H1 (cell line): ENCODE results near the gene P2RX7. TPM values are rescaled to one million over a fixed set of nuclear protein-coding genes. Genes with fewer than 3 reads are reported as not detected.

Experiments used
- CTCF ChIA-PET: fragments of 300-600 bp; sonication (Branson Sonifier 250); formaldehyde crosslinking; loops from one replicate; lab custom pipeline; 2021; ENCODE audit not compliant: partially characterized antibody; lab: Charles Lee
- POLR2A ChIA-PET: fragments of 300-600 bp; sonication (Branson Sonifier 250); formaldehyde crosslinking; loops from one replicate; lab custom pipeline; 2021; ENCODE audit warnings: inconsistent platforms; ENCODE audit not compliant: partially characterized antibody; lab: Charles Lee
- DNase-seq, 2 experiments: peaks; one replicate each; pipeline versions ENCODE4 v3.0.0 to v3.0.0-alpha.2; 2010 to 2022; ENCODE audit warnings: low spot score in 2 of 2, low read depth in 1 of 2, mixed read lengths in 1 of 2
- FAIRE-seq: peaks from 2 replicates; lab custom pipeline; 2011; peaks lifted over from hg19 to GRCh38; lab: Jason Lieb, UNC
- H2AFZ ChIP-seq: 2 replicates; pipeline ENCODE4 v1.8.1; 2012; ENCODE audit warnings: low read length, inconsistent platforms
- H2AK5ac ChIP-seq: 2 replicates; pipeline ENCODE4 v1.6.1; 2013; ENCODE audit warnings: low read depth, low read length
- H2BK120ac ChIP-seq: replicated peaks from 2 replicates; pipeline ENCODE3; 2013; ENCODE audit warnings: low read depth, low read length, inconsistent platforms
- H2BK12ac ChIP-seq: 2 replicates; pipeline ENCODE4 v1.6.1; 2013; ENCODE audit warnings: low read depth, low read length
- H2BK15ac ChIP-seq: 2 replicates; pipeline ENCODE4 v1.6.1; 2013; ENCODE audit warnings: low read length
- H2BK20ac ChIP-seq: 2 replicates; pipeline ENCODE4 v1.6.1; 2013; ENCODE audit warnings: low read length
- H2BK5ac ChIP-seq: 2 replicates; pipeline ENCODE4 v1.6.1; 2013; ENCODE audit warnings: low read depth, low read length
- H3K14ac ChIP-seq: 2 replicates; pipeline ENCODE4 v1.6.1; 2013; ENCODE audit warnings: inconsistent platforms; ENCODE audit not compliant: insufficient read length
- H3K18ac ChIP-seq: 2 replicates; pipeline ENCODE4 v1.6.1; 2013; ENCODE audit warnings: low read length; ENCODE audit errors: extremely low read depth
- H3K23ac ChIP-seq: 2 replicates; pipeline ENCODE4 v1.6.1; 2013; ENCODE audit warnings: inconsistent platforms; ENCODE audit not compliant: insufficient read length
- H3K23me2 ChIP-seq: 2 replicates; pipeline ENCODE4 v1.6.1; 2013; ENCODE audit warnings: low read depth, low read length
- H3K27ac ChIP-seq: 2 replicates; pipeline ENCODE4 v1.6.1; 2011; ENCODE audit warnings: low read depth, low read length, inconsistent platforms
- H3K27me3 ChIP-seq, 4 experiments: replicated peaks in 1 of 4; 1 replicate in 1 of 4; 2 replicates in 3 of 4; pipeline versions ENCODE4 v1.6.1 to v1.8.1; 2011 to 2013; ENCODE audit warnings: low read length in 3 of 4, mild to moderate bottlenecking in 3 of 4, inconsistent platforms in 2 of 4, mixed read lengths in 2 of 4, moderate library complexity in 1 of 4; ENCODE audit not compliant: control insufficient read depth in 3 of 4, insufficient read depth in 3 of 4; ENCODE audit errors: extremely low read depth in 1 of 4
- H3K36me3 ChIP-seq, 4 experiments: 2 replicates each; pipeline versions ENCODE4 v1.6.1 to v1.8.1; 2011 to 2013; ENCODE audit warnings: mild to moderate bottlenecking in 4 of 4, low read length in 3 of 4, moderate library complexity in 2 of 4, control low read depth in 1 of 4, inconsistent platforms in 1 of 4; ENCODE audit not compliant: insufficient read depth in 4 of 4, control insufficient read depth in 2 of 4
- H3K4ac ChIP-seq: replicated peaks from 2 replicates; pipeline ENCODE3; 2013; ENCODE audit warnings: low read length, low read depth, mixed read lengths, inconsistent platforms; ENCODE audit not compliant: insufficient read length
- H3K4me1 ChIP-seq, 4 experiments: replicated peaks in 1 of 4; 1 replicate in 1 of 4; 2 replicates in 3 of 4; pipeline versions ENCODE4 v1.6.1 to v1.8.1; 2011 to 2013; ENCODE audit warnings: low read length in 3 of 4, inconsistent platforms in 2 of 4, mixed read lengths in 1 of 4; ENCODE audit not compliant: insufficient read depth in 4 of 4, control insufficient read depth in 3 of 4
- H3K4me2 ChIP-seq, 2 experiments: 2 replicates each; pipeline versions ENCODE4 v1.6.1 to v1.8.1; 2011 to 2013; ENCODE audit warnings: low read depth in 2 of 2, low read length in 2 of 2, control low read depth in 1 of 2, inconsistent platforms in 1 of 2, mild to moderate bottlenecking in 1 of 2; ENCODE audit not compliant: insufficient read depth in 1 of 2
- H3K4me3 ChIP-seq, 4 experiments: fragments of 200-600, 300-600 bp in 1 of 4; sonication (generic), shearing (Covaris generic), sonication (Bioruptor Twin) in 1 of 4; 2 replicates each; pipeline versions ENCODE4 v1.5.1 to v1.8.1; 2011 to 2016; ENCODE audit warnings: low read length in 4 of 4, low read depth in 3 of 4, control low read depth in 2 of 4, inconsistent platforms in 2 of 4, mild to moderate bottlenecking in 2 of 4, mixed read lengths in 1 of 4, moderate library complexity in 1 of 4; ENCODE audit not compliant: insufficient read depth in 2 of 4; ENCODE audit errors: extremely low read depth in 1 of 4
- H3K56ac ChIP-seq: replicated peaks from 2 replicates; pipeline ENCODE3; 2013; ENCODE audit warnings: low read depth, mild to moderate bottlenecking, mixed read lengths, low read length, inconsistent platforms; ENCODE audit not compliant: insufficient read length
- H3K79me1 ChIP-seq: 2 replicates; pipeline ENCODE4 v1.6.1; 2013; ENCODE audit warnings: low read depth, low read length, control low read depth
- H3K79me2 ChIP-seq, 2 experiments: 2 replicates each; pipeline versions ENCODE4 v1.6.1 to v1.8.1; 2012 to 2013; ENCODE audit warnings: low read length in 2 of 2, mild to moderate bottlenecking in 2 of 2, inconsistent platforms in 1 of 2; ENCODE audit not compliant: insufficient read depth in 2 of 2, control insufficient read depth in 1 of 2
- H3K9ac ChIP-seq, 4 experiments: replicated peaks in 1 of 4; 1 replicate in 1 of 4; 2 replicates in 3 of 4; pipeline versions ENCODE4 v1.6.1 to v1.8.1; 2011 to 2013; ENCODE audit warnings: low read depth in 3 of 4, low read length in 3 of 4, control low read depth in 2 of 4, mild to moderate bottlenecking in 2 of 4, moderate library complexity in 2 of 4, inconsistent platforms in 1 of 4; ENCODE audit errors: extremely low read depth in 1 of 4
- H3K9me3 ChIP-seq, 2 experiments: 2 replicates each; pipeline versions ENCODE4 v1.6.1 to v1.8.1; 2012 to 2013; ENCODE audit warnings: mild to moderate bottlenecking in 2 of 2, moderate library complexity in 2 of 2, control low read depth in 1 of 2, inconsistent platforms in 1 of 2, low read depth in 1 of 2, low read length in 1 of 2, mixed read lengths in 1 of 2; ENCODE audit not compliant: insufficient read depth in 2 of 2
- H4K20me1 ChIP-seq, 2 experiments: replicated peaks in 1 of 2; 2 replicates each; pipeline versions ENCODE3 to v1.8.1; 2011 to 2013; ENCODE audit warnings: inconsistent platforms in 2 of 2, low read length in 2 of 2, mild to moderate bottlenecking in 1 of 2; ENCODE audit not compliant: insufficient read depth in 2 of 2, control insufficient read depth in 1 of 2
- H4K5ac ChIP-seq: 2 replicates; pipeline ENCODE4 v1.6.1; 2013; ENCODE audit warnings: low read length, low read depth, mixed read lengths, inconsistent platforms; ENCODE audit not compliant: insufficient read length
- H4K8ac ChIP-seq: 2 replicates; pipeline ENCODE4 v1.8.0; 2013; ENCODE audit warnings: mild to moderate bottlenecking, moderate library complexity, low read length, inconsistent platforms; ENCODE audit not compliant: insufficient read depth; ENCODE audit errors: extremely low read depth
- H4K91ac ChIP-seq: replicated peaks from 2 replicates; pipeline ENCODE3; 2013; ENCODE audit warnings: low read length, mixed read lengths, inconsistent platforms; ENCODE audit not compliant: insufficient read length
- BRCA1 ChIP-seq: IDR thresholded peaks from 2 replicates; pipeline ENCODE4 v1.6.1; 2012; ENCODE audit warnings: low read depth, low read length, improper control_type of control experiment
- CREB1 ChIP-seq: IDR thresholded peaks from 2 replicates; pipeline ENCODE4 v1.6.1; 2012; ENCODE audit warnings: inconsistent platforms
- EZH2 ChIP-seq: fragments of 200-600 bp; sonication (generic); IDR thresholded peaks from 2 replicates; pipeline ENCODE4 v1.7.1; 2012; ENCODE audit warnings: low read depth, mild to moderate bottlenecking, moderate library complexity, low read length, inconsistent platforms; ENCODE audit not compliant: severe bottlenecking
- KDM1A ChIP-seq: fragments of 200-600, 300-600 bp; sonication (generic); IDR thresholded peaks from 2 replicates; pipeline ENCODE4 v1.7.1; 2016; ENCODE audit warnings: mild to moderate bottlenecking, low read length, borderline replicate concordance
- MAFK ChIP-seq: IDR thresholded peaks from 2 replicates; pipeline ENCODE4 v1.6.1; 2012; ENCODE audit warnings: low read depth, mild to moderate bottlenecking, improper control_type of control experiment, low read length
- POLR2A ChIP-seq, 2 experiments: IDR thresholded peaks; 1 replicate in 1 of 2; 2 replicates in 1 of 2; pipeline ENCODE4 v1.6.1; 2011; ENCODE audit warnings: low read depth in 2 of 2, low read length in 2 of 2, mild to moderate bottlenecking in 2 of 2; ENCODE audit errors: control extremely low read depth in 1 of 2
- POU5F1 ChIP-seq: IDR thresholded peaks from 2 replicates; pipeline ENCODE4 v1.6.1; 2011; ENCODE audit warnings: low read depth, mild to moderate bottlenecking, low read length, moderate library complexity
- RXRA ChIP-seq: IDR thresholded peaks from 2 replicates; pipeline ENCODE4 v1.6.1; 2011; ENCODE audit warnings: low read depth, mild to moderate bottlenecking, low read length, moderate library complexity; ENCODE audit not compliant: insufficient read depth
- SP4 ChIP-seq: IDR thresholded peaks from 2 replicates; pipeline ENCODE4 v1.6.1; 2012; ENCODE audit warnings: low read length, inconsistent platforms
- SUZ12 ChIP-seq: fragments of 200-600 bp; sonication (generic); IDR thresholded peaks from 2 replicates; pipeline ENCODE4 v1.6.1; 2012; ENCODE audit warnings: mild to moderate bottlenecking, inconsistent platforms, low read length, moderate library complexity, mixed read lengths
- TBP ChIP-seq: IDR thresholded peaks from 2 replicates; pipeline ENCODE4 v1.6.1; 2011; ENCODE audit warnings: low read depth, low read length, improper control_type of control experiment
- USF2 ChIP-seq: IDR thresholded peaks from 2 replicates; pipeline ENCODE4 v1.6.1; 2011; ENCODE audit warnings: low read length, improper control_type of control experiment
- YY1 ChIP-seq: IDR thresholded peaks from 2 replicates; pipeline ENCODE4 v1.6.1; 2011; ENCODE audit warnings: low read depth, mild to moderate bottlenecking, low read length
- WGBS, 2 experiments: shearing (Covaris generic) in 1 of 2; methylation state at CpG; one replicate each; pipeline versions ENCODE4 v1.1.6 to v1.1.7; 2013 to 2015; ENCODE audit warnings: low lambda C conversion rate in 2 of 2, mixed read lengths in 2 of 2, inconsistent platforms in 1 of 2, low coverage in 1 of 2, missing lambda C conversion rate in 1 of 2; ENCODE audit not compliant: insufficient replicate concordance in 2 of 2, insufficient coverage in 1 of 2, insufficient read length in 1 of 2; ENCODE audit errors: extremely low coverage in 1 of 2, missing lambda C conversion rate in 1 of 2; 5-methylcytosine and 5-hydroxymethylcytosine counted together
- polyA plus RNA-seq, 7 experiments: library from polyadenylated mRNA; depleted of rRNA in 3 of 7; stranded (reverse) in 5 of 7; unstranded in 2 of 7; fragments of >200 nt in 5 of 7; fragments of 200-250 nt in 2 of 7; gene quantifications; 1 replicate in 5 of 7; 2 replicates in 1 of 7; 4 replicates in 1 of 7; pipeline versions ENCODE4 v1.2.1 to v1.2.3, GENCODE V29; 2011 to 2013; ENCODE audit warnings: missing spikeins in 2 of 7, mixed read lengths in 2 of 7
- total RNA-seq: library from RNA; stranded (reverse); fragmentation: NEBNext Ultra II Directional; extraction: Animal tissue kit (Norgen Biotek cat#: 25700); gene quantifications from 2 replicates; pipeline ENCODE4 v1.2.1, GENCODE V29; 2021

Gene P2RX7
- total and polyA plus RNA-seq, 2 of the 8 experiments (the other 6 are each of a cell fraction or from before 2014, with no cell fraction given) = 0.38 to 0.56 TPM

DNA sequence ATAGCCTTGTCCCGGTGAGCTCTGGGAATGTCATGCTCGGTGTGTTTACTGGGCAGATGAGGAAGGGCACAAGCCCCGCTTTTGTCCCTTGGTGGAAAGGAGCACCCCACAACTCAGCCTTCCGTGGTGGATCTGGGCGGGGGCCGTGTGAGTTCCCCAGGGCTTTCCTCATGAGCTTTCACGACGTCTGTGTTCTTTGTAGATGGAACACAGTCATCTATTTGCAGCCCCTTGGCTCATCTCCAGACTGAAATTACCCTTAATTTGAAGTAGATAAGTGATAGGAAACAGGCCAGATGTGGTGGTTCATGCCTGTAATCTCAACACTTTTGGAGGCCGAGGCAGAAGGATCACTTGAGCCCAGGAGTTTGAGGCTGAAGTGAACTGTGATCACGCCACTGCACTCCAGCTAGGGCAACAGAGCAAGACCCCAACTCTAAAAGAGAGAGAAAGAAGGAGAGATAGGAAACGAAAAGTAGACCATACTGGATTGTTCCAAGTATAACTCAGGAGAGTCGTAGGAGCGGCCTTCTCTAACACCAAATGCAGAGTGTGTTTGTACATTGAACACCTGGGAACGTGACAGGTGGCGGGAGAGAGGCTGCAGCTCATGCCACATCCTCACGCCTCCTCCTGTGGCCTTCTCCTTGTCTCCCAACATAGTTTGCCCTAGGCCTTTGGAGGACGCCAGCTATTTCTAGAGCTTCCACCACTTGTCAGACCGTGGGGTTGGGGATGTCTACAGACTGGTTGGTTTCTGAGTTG is 86.1 kb downstream of the P2RX7 start:
- Histone ChIP-seq H3K9ac (no peak overlapping the region), H3K23me2 (no peaks in the 10 kb centered on the region; the same call in 1 of the 2 replicates), H3K27me3 (no peaks in the 10 kb centered on the region), H4K91ac (no peak overlapping the region), H4K5ac (no peak overlapping the region), H2BK15ac (no peak overlapping the region), H2BK12ac (no peak overlapping the region), H2BK5ac (no peak overlapping the region), H2BK20ac (no peak overlapping the region), H3K79me1 (no peaks in the 10 kb centered on the region), H2BK120ac (no peak overlapping the region), H3K27ac (no peak overlapping the region), H3K56ac (no peak overlapping the region), H3K4ac (no peak overlapping the region), H2AK5ac (no peak overlapping the region), H3K14ac (no peak overlapping the region), H3K9me3 (no peaks in the 10 kb centered on the region), H4K8ac (no peak overlapping the region), H2AFZ (no peak overlapping the region), H4K20me1 (no peaks in the 10 kb centered on the region), H3K79me2 (no peaks in the 10 kb centered on the region), H3K23ac (no peak overlapping the region), H3K4me3 (no peak overlapping the region), H3K4me1 (no peaks in the 10 kb centered on the region), H3K4me2 (no peak overlapping the region), H3K18ac (no peak overlapping the region), H3K36me3 (no peaks in the 10 kb centered on the region)
- 95% methylated on average over 18 of the region's 18 CpGs; no CpG with 5 or more reads in 1 of the 2 experiments for WGBS, 2 experiments
- ChIA-PET CTCF (interaction anchor here (0.7 to 3.6 kb wide), 5 partner anchors 12 to 1419 kb away, joined by 3 to 19 read pairs (median 3); no protein-coding TSS in a partner anchor), POLR2A (interaction anchor here (0.6 to 1.9 kb wide), 3 partner anchors 11 to 45 kb away, joined by 3 to 5 read pairs (median 4); no protein-coding TSS in a partner anchor)
- no peak for FAIRE-seq
- DNase-seq = no peak
- TF ChIP-seq USF2 (no peak), CREB1 (no peak), POLR2A (IDR thresholded peaks at IDR 0.05; ENCODE audit: control extremely low read depth in 1 of 2, low read depth in 2 of 2, low read length in 2 of 2) (no peak), BRCA1 (no peak), EZH2 (no peak), SP4 (no peak), KDM1A (no peak), SUZ12 (no peak), MAFK (no peak), POU5F1 (no peak), TBP (no peak), RXRA (no peak), YY1 (no peak)
